RPMI7951 (cell line): ENCODE results near the gene JOSD2. TPM values are rescaled to one million over a fixed set of nuclear protein-coding genes. Genes with fewer than 3 reads are reported as not detected.

Experiments used
- DNase-seq: peaks from one replicate; pipeline ENCODE4 v3.0.0-alpha.2; 2012; ENCODE audit warnings: low read depth
- total RNA-seq: library from RNA; depleted of rRNA; stranded (reverse); fragments of >200 nt; shearing (Covaris generic); gene quantifications from 2 replicates; pipeline ENCODE4 v1.2.3, GENCODE V29; 2014

JOSD2 gene
- total RNA-seq, 1 experiment from 2014 or later, result 39.0 TPM

DNA sequence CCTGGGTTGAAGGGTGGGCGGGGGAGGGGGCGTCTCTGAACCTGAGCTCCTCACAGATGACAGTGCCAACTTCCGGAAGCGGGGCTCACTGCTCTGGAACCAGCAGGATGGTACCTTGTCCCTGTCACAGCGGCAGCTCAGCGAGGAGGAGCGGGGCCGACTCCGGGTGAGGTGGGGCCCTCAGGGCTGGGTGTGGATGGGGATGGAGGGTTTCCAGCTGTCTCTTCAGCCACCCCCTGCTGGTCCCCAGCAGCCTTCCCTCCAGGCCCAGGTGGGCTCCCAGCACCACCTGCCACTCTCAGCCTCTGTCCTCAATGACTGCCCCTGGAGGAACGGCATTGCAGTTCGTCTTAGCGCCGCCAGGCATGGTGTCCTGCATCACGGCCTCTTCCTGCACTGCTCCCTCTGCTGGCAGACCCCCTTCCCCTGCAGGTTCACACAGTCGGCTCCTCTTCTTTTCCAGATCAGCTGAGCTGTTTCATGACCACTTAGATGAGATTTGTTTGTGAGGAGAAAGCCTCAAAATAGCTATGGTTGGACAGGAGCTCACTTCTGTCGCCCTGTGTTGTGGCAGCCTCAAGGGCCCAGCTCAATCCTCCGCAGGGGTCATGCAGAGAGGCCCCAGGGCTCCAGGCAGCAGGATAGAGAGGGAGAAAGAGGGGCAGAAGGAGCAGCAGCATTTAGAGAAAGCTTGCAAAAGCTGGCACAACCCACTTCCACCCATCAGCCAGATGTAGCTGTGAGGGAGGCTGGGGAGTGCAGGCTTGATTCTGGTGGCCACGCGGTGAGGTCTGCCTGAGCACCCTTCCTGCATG lies 31.9 kb downstream of the JOSD2 start:
- peak; percentile 33 for DNase-seq

DNA sequence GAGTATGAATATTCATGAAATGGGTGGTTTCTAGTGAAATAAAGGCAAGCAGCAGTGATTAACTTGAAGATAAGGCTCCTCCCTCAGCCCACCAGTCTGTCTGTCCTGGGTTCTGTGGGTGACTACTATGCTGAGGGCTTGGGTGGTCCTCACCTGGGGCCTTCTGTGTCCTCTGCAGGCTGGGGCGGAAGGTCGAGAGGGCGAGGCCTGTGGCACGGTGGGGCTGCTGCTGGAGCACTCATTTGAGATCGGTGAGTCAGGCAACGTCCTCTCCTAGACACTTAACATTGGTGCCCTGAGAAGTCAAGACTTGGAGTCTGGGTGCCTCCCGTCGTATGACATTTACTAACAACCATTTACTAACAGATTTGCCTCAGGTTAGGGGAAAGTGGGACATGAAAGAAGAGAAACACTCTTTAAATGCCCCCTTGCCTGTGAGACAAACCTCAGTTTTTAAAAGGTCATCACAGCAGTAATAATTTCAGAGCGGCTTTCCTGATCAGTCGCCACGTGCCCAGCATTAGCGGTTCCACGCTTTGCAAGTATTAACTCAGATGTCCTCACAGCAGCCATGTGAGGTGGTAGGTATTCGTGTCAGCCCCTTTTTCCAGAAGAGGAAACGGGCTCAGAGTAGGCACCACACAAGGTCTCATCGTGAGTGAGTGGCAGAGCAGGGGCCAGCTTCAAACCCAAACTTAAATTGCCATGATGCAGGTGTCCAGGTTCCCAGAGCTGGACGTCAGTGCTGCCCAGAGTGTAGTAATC lies 33.1 kb downstream of the JOSD2 start:
- no peak for DNase-seq

DNA sequence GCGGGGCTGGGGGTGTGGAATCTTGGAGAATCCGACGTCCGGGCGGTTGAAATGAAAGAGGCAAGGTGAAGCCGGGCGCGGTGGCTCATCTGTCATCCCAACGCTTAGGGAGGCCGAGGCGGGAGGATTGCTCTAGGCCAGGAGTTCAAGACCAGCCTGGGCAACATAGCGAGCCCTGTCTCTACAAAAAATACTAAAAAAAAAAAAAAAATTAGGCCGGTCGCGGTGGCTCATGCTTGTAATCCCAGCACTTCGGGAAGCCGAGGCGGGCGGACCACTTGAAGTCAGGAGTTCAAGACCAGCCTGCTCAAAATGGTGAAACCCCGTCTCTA lies 34.1 kb downstream of the JOSD2 start:
- no peak for DNase-seq

DNA sequence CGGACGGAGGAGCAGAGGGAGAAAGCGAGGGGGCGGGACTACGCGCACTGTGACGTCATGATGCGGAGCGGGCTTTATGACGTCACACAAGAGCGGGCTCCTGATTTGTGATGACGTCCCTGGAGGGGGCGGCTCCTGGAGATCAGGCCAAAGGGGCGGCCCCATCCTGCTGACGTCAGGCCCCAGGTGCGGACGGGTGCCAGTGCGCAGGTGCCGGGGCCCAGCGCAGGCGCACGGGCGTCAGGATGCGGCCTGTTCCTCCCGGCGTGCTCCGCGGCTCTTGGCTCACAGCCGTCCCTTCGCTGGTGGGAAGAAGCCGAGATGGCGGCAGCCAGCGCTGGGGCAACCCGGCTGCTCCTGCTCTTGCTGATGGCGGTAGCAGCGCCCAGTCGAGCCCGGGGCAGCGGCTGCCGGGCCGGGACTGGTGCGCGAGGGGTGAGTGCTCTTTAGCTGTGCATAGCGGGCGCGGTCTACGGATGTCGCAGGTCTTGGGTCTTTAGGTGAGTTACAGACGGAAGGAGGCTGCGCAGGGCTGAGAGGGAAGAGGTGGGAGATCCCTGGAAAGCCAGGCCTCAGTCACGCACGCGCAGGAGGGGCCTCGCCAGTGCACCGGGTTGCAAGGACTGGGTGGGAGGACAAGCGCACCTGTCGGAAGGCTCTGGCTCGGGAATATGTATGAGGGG lies 34.6 kb downstream of the JOSD2 start, which contains the start of the genes EMC10 and GARIN5A:
Gene EMC10, plus strand, starts transcription at position 284 of the 683 bp plus-strand sequence. Its CDS starts 38 bp downstream, at position 322.
Gene GARIN5A, minus strand, starts transcription at position 625 of the 683 bp plus-strand sequence. Its CDS starts 460 bp downstream, at position 165.
- peak; percentile 87 for DNase-seq

DNA sequence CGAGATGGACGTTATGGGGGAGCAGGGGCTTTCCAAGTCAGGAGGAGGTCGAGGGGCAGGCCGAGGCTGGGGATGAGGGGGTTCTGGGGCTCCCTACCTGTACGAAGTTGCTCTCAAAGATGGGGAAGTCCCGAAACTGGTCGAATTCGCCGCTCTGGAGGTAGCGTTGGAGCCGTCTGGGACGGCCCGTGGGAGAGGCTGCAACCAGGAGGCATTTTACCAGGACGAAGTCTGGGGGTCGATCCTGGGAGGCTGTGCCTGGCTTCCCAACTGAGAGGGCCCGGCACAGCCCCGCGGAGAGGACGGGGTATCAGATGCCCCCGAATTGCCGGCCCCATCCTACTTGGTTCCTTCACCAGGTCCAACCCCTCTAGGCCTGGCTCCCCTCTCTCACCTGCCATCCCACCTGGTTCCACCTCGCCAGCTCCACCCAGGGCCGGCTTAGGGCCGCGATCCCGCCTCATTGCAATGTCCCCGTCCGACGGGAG lies 35.2 kb downstream of the JOSD2 start:
- no peak for DNase-seq

DNA sequence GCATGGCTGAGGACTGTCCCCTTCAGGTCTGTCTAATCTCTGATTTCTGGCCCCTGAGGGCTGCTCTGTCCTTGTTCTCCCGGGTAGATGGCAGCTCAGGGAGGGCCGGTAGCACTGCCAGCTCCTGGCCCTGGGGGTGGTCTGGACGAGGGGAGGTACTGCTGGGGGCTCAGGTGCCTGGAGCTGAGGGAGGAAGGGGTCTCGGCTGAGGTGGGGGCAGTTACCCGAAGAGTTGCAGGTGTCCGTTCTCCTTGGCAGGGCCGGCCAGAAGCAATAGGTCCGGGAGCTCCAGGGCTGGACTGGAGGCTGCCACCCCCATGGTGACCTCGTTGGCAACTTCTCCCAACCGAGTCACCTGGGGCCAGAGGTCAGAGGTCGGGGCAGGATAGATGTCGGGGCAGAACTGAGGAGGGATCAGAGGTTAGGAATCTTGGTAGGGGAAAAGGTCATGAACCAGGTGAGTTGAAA lies 35.9 kb downstream of the JOSD2 start:
- DNase-seq, result no peak

DNA sequence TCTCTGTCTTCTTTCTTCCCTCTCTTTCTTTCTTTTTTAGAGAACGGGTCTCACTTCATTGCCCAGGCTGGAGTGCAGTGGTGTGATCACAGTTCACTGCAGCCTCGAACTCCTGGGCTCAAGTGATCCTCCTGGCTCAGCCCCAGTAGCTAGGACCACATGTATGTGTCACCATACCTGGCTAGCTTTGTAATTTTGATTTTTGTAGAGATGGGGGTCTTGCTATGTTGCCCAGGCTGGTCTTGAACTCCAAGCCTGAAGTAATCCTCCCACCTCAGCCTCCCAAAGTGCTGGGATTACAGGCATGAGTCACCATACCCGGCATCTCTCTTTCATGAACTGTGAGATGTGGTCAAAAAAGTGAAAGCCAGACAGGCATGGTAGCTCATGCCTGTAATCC lies 37.7 kb downstream of the JOSD2 start:
- DNase-seq, result peak; percentile 15

DNA sequence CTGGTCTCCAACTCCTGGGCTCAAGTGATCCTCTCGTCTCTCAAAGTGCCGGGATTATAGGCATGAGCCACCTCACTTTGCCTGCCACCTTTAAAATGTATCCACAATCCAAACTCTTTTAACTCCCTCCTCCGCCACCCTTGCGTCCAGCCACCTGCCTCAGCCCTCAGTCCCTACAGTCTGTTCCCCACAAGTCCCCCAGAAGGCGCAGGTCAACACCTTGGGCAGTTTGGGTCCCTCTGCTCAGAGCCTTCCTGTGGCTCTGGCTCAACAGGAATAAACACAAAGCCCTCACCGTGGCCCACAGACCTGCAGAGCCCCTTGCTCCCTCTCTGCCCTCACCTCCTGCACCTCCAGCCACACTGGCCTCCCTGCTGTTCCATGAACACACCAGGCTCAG lies 42.2 kb downstream of the JOSD2 start:
- DNase-seq, result no peak

DNA sequence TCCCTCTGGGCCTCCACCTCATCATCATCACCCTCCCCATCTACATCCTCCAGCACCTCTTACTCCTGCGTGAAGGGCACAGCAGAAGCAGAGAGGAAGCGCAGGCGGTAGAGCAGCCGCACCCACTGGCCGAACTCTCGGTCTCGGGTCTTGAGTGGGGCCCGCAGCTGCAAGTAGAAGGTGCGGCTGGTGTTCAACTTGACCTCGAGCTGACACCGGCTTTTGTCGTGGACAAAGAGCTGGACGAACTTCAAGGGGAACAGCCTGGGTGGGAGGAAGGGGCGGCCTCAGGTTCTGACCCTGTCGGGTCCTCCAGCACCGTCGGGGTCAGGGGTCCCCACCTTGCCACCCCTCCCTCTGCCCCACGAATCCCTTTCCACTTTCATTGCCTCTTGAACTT lies 43.4 kb downstream of the JOSD2 start:
- no peak for DNase-seq

DNA sequence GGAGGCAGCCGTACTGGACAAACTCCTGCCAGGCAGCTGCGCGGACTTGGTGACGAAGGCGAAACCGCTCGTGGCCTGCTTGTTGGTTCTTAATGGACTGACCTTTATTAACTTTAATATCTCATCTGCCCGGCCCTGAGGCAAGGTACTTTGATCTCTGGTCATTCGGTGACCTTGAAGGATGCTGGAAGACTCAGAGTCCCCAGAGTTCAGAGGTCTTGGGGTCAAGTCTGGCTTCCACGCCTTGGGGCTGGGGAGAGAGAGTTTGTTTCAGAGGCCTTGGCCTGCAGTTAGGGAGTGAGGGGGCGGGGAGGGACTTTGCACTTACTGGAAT lies 44.3 kb downstream of the JOSD2 start:
- DNase-seq, result no peak

DNA sequence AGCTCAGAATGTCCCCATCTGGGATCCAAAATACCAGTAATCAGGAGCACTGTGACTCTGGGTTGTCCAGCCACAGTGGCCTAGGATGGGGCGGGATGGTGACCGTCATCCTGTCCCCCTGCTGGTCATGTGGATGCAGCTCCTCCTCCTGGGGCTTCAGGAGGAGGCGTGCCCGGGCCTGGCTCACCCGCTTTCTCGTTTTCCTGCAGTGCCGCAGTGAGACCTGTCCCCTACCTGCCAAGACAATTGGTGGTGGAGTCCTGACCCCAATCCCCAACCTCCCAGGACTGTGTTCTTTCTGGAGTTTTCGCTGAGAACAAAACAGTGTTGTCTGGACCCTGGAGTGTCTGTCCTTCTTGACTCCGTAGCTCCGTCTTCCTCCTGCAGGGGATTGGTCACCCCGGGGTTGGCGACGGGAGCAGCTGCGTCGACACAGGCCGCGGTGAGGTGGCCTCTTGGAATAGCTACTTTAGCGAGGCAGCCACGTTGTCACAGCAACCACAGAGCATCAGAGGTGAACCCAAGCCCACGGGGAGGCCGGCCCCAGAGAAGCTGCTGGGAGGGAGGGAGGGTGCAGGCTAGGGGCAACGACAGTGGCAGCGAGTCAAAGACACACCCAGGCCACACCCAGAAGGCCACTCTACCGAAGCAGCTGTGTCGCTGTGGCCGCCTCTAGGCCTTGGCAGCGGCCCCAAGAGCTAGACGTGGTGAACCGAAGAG lies 44.8 kb downstream of the JOSD2 start:
- peak; percentile 37 for DNase-seq

DNA sequence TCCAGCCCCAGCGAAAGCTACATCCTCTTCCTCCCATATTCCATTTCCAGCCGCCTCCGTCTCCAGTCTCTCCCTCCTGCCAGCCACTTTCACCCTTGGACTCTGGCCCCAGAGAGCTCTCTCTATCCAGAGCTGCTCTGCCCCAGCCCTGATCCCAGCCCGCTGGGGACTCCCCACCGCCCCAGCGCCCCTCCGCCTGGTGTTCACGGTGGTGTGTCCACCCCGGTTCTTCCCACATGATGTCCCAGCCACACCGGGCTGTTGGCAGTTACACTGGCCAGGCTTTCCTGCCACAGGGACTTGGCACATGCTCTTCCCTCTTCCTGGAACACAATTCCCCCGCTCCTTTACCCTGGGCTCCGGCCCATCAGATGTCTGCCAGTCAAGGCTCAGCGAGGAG lies 46.0 kb downstream of the JOSD2 start:
- no peak for DNase-seq

DNA sequence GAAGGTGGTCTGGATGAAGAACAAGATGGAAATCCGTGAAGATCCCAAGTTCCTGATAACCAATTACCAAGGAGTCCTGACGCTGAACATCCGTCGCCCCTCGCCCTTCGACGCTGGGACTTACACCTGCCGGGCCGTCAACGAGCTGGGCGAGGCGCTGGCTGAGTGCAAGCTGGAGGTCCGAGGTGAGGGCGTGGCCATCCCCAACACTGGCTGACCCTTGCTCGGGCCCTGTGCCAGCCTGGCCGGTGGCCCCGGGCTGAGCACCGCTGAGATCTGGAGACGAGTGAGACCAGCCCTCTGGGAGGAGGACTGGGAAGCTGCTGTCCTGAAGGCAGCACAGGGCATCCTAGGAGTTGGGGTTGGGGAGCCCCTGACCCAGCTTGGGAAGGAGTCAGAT lies 46.6 kb downstream of the JOSD2 start:
- no peak for DNase-seq

DNA sequence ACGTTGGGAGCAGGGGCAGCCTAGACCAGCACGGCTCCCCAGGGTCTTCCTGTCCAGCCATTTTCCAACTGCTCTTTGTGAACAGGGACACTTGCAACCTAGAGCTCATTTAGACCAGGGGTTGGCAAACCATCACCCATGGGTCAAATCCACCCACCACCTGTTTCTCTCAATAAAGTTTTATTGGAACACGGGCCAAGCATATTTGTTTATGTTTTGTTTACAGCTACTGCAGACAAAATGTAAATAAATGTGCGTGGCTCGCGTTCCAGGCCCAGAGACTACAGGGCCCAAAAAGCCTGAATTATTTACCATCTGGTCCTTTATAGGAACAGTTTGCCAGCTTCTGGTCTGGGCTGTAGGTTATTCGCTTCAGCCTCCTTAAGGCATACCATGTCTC lies 48.0 kb downstream of the JOSD2 start:
- DNase-seq, result no peak

DNA sequence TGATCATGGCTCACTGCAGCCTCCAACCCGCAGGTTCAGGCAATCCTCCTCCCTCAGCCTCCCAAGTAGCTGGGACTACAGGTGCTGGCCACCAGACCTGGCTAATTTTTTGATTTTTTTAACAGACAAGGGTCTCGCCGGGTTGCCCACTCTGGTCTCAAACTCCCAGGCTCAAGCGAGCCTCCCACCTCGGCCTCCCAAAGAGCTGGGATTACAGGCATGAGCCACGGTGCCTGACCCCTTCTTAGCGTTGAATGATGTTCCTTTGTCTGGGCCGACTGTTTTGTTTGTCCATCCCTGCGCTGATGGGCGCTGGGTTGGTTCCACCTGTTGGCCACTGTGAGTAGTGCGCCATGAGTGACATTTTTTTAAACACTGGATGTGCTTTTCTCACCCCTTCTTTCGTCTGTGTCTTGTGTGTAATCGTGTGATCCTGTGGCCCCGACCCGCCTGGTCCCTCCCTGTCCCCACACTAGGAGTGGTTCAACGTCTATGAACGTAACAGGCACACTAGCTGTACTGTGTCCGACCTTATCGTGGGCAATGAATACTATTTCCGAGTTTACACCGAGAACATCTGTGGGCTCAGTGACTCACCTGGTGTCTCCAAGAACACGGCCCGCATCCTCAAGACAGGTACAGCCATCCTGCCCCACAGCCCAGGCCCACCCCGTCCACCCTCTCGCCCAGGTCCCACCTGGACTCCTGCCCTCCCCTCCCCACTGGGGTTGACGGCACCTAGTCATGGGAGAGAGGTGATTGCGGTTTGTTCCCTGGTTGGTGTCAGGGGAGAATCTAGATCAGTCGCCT lies 49.7 kb downstream of the JOSD2 start:
- DNase-seq, result peak; percentile 69

DNA sequence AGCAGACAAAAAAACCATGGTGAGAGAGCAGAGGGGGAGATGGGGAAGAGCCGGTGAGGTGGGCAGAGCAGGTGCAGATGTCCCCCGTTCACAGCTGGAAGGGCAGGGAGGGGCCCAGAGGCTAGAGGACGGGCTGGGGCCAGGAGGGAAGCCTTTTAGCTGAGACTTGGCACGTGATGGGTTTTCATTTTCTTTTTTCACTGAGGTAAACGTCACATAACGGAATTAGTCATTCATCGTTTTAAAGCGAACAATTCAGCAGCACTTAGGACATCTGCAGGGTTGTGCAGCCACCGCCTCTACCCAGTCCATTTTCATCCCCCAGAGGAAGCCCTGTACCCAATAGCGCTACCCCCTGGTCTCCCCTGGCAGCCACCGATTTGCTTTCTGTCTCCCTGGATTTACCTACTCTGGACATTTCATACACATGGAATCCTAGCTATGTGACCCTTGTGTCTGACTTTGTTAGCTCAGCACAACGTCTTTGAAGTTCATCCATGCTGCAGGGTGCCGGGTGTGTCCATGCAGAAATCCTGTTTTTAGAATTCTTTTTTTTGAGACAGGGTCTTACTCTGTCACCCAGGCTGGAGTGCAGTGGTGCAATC lies 50.7 kb downstream of the JOSD2 start:
- DNase-seq, result peak; percentile 49

DNA sequence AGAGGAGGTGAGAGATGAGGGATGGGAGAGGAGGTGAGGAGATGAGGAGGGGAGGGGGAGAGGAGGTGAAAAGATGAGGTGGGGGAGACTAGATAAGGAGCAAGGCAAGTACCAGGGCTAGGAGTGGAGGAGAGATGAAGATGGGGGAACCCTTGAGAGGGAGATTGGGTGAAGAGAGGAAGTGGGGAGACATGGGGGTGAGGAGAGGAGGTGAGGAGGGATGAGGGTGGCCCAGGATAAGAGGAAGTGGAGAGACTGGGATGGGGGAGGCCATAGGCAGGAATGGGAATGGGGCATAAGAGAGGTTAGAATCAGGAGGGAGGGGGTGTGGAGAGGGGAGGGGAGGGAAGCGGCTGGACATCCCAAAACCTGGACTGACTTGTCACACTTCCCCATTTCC lies 51.4 kb downstream of the JOSD2 start:
- no peak for DNase-seq

DNA sequence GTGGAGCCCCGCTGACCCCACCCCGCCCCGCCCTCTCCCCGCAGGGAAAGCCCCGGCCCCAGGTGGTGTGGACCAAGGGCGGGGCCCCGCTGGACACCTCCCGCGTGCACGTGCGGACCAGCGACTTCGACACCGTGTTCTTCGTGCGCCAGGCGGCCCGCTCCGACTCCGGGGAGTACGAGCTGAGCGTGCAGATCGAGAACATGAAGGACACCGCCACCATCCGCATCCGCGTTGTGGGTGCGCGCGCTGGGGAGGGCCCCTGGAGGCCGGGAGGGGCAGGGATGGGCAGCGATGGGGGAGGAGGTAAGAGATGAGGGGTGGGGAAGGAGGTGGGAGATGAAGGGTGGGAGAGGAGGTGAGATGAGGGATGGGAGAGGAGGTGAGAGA lies 51.9 kb downstream of the JOSD2 start:
- DNase-seq, result no peak

DNA sequence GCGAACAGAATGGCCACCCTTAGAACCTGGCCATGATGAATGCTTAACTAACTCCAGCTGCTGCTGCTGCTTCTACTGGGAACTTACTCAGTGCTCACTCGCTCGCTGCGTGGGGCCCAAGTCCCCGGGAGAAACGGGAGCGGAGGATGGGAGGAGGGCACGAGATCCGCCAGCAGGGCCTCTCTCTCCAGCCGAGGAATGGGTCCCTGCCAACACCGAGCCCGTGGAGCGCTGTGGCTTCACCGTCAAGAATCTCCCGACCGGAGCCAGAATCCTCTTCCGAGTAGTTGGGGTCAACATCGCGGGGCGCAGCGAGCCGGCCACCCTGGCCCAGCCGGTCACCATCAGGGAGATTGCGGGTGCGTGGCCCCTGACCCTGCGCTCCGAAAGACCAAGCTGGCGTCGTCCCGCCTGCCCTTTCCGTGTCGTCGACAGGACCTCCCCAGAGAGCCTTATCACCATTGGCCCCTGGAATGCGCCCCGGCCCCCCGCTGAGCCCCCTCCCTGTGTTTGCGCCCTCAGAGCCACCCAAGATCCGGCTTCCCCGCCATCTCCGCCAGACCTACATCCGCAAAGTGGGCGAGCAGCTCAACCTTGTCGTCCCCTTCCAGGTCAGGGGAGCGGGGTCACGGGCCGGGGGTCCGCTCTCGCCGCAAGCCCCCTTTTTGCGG lies 52.5 kb downstream of the JOSD2 start:
- DNase-seq, result no peak

DNA sequence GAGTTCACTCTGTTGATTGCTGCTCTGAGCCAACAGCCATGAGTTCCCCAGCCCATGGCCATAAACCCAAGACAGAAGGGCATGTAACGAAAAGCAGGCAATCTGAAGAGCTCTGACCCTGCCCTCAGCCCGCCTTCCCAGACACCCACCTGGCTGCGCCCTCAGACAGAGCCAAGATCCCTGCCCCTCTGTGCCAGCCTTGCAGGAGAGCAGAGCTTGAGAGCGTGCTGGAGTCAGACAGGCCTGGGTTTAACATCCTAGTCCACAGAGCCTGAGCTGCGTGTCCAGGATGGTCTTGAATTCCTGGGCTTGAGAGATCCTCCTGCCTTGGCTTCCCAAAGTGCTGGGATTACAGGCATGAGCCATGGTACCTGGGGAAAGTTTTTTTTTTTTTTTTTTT lies 53.7 kb downstream of the JOSD2 start:
- DNase-seq, result no peak
